ENCODE data around the gene NCSTN.

NCSTN gene

DNA sequence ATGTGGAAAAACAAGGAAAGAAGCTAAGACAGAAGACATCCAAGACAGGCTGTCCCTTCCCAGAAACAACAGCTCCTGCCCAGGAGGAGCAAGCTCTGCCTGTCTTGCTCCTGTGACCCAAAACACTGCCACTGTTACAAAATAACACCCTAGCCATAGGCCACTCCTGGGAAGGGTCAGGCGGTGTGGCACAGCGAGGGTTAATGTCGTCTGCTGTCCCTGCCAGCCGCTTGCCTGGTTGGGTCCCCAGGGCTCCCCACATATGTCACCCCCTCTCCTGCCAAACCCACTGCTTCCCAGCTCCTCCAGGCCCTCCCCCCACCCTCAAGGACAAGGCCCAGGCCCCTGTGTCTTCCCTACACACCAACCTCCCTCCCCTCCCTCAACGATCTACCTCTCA lies 19.8 kb downstream of the NCSTN start:
- H3K4me3 ChIP-seq (ENCODE audit: low read depth in 1 of 2, low read length in 1 of 2): no peak overlapping the region
- no peak overlapping the region for H3K27ac ChIP-seq
- peaks cover 36% of the 10 kb centered on the region for H3K36me3 ChIP-seq

DNA sequence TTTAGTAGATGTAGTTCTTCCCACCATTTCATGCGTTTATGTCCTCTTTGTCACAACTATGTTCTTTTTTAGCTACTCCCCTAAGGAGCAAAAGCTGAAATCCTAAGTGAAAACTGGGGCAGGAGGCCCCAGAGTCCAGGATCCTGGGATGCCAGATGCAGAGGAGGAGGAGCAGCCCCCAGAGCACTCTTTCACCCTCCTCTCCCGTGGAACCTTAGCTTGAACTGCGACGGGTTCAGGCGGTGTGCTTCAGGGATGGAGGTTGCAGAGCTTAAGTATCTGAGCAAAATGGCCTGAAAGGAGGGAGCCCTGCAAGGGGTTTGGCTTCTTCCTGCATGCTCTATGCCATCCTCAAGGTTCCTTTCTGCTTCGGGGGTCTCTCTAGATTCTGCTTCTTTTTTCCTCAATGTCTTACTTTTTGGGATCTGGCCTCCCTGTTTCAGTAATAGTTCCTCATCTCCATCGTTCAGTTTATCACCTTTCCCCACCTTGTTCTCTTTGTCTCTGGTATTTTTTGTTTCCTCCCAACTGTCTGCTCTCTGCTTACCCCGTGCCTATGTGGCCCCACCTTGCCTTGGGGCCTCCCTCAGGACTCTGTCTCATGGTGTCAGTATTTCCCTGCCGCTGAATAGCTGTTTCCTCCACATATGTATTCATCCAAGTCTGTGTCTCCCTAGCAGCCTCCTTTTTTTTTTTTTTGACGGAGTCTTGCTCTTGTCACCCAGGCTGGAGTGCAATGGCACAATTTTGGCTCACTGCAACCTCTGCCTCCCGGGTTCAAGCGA lies 21.0 kb downstream of the NCSTN start:
- no peaks in the 10 kb centered on the region for H3K4me1 ChIP-seq (ENCODE audit: control insufficient read depth in 1 of 2, insufficient read depth in 1 of 2, low read depth in 1 of 2, low read length in 1 of 2)
- peaks cover 26% of the 10 kb centered on the region for H3K36me3 ChIP-seq
- no peak overlapping the region for H3K27ac ChIP-seq
- H3K27me3 ChIP-seq: peaks cover 11% of the 10 kb centered on the region
- H3K4me3 ChIP-seq (ENCODE audit: low read depth in 1 of 2, low read length in 1 of 2): no peak overlapping the region
- TF ChIP-seq, protein P1, sequence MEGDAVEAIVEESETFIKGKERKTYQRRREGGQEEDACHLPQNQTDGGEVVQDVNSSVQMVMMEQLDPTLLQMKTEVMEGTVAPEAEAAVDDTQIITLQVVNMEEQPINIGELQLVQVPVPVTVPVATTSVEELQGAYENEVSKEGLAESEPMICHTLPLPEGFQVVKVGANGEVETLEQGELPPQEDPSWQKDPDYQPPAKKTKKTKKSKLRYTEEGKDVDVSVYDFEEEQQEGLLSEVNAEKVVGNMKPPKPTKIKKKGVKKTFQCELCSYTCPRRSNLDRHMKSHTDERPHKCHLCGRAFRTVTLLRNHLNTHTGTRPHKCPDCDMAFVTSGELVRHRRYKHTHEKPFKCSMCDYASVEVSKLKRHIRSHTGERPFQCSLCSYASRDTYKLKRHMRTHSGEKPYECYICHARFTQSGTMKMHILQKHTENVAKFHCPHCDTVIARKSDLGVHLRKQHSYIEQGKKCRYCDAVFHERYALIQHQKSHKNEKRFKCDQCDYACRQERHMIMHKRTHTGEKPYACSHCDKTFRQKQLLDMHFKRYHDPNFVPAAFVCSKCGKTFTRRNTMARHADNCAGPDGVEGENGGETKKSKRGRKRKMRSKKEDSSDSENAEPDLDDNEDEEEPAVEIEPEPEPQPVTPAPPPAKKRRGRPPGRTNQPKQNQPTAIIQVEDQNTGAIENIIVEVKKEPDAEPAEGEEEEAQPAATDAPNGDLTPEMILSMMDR (IDR thresholded peaks at IDR 0.05): no peak
- H3K9me3 ChIP-seq: no peaks in the 10 kb centered on the region

More for the DNA sequence above, 19.8 kb downstream of the NCSTN start:
- Histone ChIP-seq H3K27me3 (peaks cover 4% of the 10 kb centered on the region), H3K9me3 (no peaks in the 10 kb centered on the region), H3K4me1 (ENCODE audit: control insufficient read depth in 1 of 2, insufficient read depth in 1 of 2, low read depth in 1 of 2, low read length in 1 of 2) (no peaks in the 10 kb centered on the region)
- TF ChIP-seq, protein P1 (IDR thresholded peaks at IDR 0.05): no peak

DNA sequence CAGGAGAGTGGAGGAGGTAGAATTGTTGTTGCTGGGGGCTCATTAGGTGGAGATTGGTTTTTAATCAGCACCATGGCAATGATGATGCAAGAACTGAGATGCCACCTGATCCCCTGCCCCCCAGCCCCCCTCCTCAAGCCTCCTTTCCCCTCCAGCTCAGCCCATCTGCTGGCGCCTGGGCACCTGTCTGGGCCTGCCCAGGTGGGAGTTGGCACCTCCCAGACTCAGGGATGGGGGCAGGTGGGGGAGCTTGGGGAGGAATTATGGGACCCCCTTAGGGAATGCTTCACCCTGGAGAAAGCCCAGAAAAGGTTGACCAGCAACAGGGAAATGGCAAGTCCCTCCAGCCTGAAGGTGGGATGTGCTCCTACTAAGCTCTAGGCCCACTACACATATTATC lies 22.1 kb downstream of the NCSTN start:
- Histone ChIP-seq H3K4me3 (ENCODE audit: low read depth in 1 of 2, low read length in 1 of 2) (no peak overlapping the region), H3K9me3 (no peaks in the 10 kb centered on the region), H3K4me1 (ENCODE audit: control insufficient read depth in 1 of 2, insufficient read depth in 1 of 2, low read depth in 1 of 2, low read length in 1 of 2) (no peaks in the 10 kb centered on the region), H3K36me3 (peaks cover 14% of the 10 kb centered on the region), H3K27me3 (peaks cover 11% of the 10 kb centered on the region), H3K27ac (no peak overlapping the region)
- TF ChIP-seq, protein P1 (IDR thresholded peaks at IDR 0.05): no peak

DNA sequence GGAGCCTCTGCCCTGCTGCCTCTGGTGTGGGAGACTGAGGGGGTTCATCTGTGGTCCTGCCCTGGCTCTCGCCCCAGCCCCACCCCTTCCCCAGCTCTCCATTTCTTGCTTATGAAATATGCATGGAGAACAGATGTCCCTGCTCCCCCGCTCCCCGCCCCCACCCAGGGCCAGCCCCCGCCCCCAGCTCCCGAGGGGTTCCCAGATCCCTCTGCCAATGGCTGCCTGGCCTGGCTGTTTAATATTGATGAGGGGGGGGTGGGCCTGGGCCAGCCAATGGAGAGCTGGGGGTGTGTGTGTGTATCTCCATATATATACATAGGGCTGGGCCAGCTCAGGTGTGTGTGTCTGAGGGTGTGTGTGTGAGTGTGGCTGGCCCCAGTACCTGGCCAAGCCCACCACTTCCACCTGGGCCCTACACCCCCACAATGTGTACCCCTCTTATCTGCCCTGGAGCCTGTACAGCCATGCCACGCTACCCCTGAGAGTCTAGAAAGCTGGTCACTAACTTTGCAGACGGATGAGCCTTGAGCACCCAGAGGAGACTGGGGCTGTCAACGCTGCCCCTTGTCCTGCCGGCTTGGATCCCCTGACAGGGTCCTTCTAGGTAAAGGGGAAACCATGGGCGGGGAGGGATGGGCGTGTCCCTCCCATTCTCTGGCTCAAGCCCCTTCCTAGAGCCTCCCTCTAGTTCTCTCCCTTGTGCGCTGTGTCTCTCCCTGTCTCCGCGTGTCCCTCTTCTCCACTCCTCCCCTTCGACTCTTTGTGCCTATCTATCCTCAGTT lies 23.7 kb downstream of the NCSTN start, which contains the start of gene NHLH1:
Gene NHLH1, plus strand, starts transcription at position 341 of the 785 bp plus-strand sequence. CDS start 3,661 bp downstream, outside the sequence.
- H3K27ac ChIP-seq: no peak within 1 kb of the TSS
- H3K4me1 ChIP-seq (ENCODE audit: control insufficient read depth in 1 of 2, insufficient read depth in 1 of 2, low read depth in 1 of 2, low read length in 1 of 2): no peaks in the 10 kb centered on the region
- H3K9me3 ChIP-seq: no peaks in the 10 kb centered on the region
- no peak within 1 kb of the TSS for H3K4me3 ChIP-seq (ENCODE audit: low read depth in 1 of 2, low read length in 1 of 2)
- no peaks in the 10 kb centered on the region for H3K36me3 ChIP-seq
- TF ChIP-seq, protein P1 (IDR thresholded peaks at IDR 0.05): no peak
- peaks cover 11% of the 10 kb centered on the region for H3K27me3 ChIP-seq

DNA sequence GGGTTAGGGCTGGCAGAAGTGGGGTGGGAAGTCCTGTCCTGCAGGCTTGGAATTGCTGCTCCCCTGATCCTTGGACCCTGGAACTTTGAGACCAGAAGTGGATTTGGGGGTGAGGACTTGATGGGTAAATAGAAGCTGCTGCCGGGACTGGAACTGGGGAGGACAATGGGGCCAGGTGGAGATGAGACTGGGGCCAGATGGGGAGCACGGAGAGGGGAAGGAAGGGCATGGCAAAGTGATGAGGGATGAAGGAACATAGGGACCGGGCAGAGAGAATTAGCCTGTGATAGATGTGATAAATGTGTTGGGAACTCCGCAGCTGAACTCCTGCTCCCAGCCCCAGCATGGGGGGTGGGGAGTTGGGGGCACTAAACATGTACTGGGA lies 24.3 kb downstream of the NCSTN start:
- H3K27ac ChIP-seq: no peak overlapping the region

More for the DNA sequence above, 24.3 kb downstream of the NCSTN start:
- Histone ChIP-seq H3K4me1 (ENCODE audit: control insufficient read depth in 1 of 2, insufficient read depth in 1 of 2, low read depth in 1 of 2, low read length in 1 of 2) (no peaks in the 10 kb centered on the region), H3K36me3 (no peaks in the 10 kb centered on the region), H3K9me3 (no peaks in the 10 kb centered on the region), H3K27me3 (peaks cover 11% of the 10 kb centered on the region), H3K4me3 (ENCODE audit: low read depth in 1 of 2, low read length in 1 of 2) (no peak overlapping the region)
- TF ChIP-seq, protein P1 (IDR thresholded peaks at IDR 0.05): no peak
